ENCODE data around the gene HEPACAM. TPM values are rescaled to one million over a fixed set of nuclear protein-coding genes. Genes with fewer than 3 reads are reported as not detected.

The HEPACAM gene
- total RNA-seq, 1 donor from 2014 or later = 0.14 TPM

DNA sequence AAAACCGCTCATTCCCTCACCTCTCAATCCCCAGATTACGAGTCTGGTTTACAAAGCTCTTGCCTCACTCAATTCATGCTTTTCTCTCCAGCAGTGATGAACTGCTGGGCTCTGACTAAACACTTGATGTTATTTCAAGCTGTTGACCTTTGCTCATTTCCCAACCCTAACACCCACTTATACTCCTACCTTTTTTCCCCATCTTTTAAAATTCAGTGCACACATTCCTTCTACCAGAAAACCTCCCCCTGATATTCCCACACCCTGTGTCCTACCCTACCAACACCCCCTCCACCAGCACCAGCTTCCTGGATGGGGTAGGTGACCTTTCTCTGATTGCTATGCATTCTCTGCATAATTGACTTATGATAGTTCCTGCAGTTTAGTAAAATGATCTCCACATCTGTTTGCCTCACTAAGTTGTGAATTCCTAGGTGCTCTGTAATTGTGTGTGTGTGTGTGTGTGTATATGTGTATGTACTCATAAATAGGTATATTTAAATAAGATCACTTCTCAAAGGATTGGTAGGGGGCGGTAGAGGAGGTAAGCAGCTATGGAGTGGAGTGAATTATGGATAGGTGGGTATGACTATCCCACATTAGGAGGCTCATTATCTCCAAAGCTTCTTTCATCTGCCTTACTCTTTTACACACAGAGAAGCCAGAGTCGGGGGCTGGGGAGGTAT is 842 bp downstream of the HEPACAM start:
- H3K27me3 ChIP-seq = no peaks in the 10 kb centered on the region
- H3K4me1 ChIP-seq = no peaks in the 10 kb centered on the region
- H3K9me3 ChIP-seq = no peaks in the 10 kb centered on the region
- H3K4me3 ChIP-seq = no peak overlapping the region
- intact Hi-C loops (cut with DNase I) = no loop called here
- TF ChIP-seq, protein P1, sequence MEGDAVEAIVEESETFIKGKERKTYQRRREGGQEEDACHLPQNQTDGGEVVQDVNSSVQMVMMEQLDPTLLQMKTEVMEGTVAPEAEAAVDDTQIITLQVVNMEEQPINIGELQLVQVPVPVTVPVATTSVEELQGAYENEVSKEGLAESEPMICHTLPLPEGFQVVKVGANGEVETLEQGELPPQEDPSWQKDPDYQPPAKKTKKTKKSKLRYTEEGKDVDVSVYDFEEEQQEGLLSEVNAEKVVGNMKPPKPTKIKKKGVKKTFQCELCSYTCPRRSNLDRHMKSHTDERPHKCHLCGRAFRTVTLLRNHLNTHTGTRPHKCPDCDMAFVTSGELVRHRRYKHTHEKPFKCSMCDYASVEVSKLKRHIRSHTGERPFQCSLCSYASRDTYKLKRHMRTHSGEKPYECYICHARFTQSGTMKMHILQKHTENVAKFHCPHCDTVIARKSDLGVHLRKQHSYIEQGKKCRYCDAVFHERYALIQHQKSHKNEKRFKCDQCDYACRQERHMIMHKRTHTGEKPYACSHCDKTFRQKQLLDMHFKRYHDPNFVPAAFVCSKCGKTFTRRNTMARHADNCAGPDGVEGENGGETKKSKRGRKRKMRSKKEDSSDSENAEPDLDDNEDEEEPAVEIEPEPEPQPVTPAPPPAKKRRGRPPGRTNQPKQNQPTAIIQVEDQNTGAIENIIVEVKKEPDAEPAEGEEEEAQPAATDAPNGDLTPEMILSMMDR (IDR thresholded peaks at IDR 0.05) = no peak
- DNase-seq (no peak), ATAC-seq (no peak)
- no peak overlapping the region for H3K27ac ChIP-seq
- H3K36me3 ChIP-seq = no peaks in the 10 kb centered on the region

DNA sequence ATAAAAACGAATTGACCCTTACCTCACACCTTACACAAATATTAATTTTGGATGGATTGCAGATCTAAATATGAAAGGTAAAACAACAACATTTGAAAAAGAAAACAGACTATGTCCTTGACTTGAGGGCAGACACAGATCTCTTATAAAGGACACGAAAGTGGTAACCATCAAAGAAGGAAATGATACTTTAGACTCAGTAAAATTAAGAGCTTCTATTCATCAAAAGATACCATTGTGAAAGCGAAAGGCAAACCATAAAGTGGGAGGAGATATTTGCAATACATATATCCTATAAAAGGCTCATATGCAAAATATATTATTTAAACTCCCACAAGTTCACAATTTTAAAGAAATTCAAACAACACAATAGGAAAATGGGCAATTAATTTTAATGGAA is 5.0 kb downstream of the HEPACAM start:
- Histone ChIP-seq H3K9me3 (no peaks in the 10 kb centered on the region), H3K27ac (no peak overlapping the region), H3K4me1 (no peaks in the 10 kb centered on the region), H3K36me3 (no peaks in the 10 kb centered on the region), H3K4me3 (no peak overlapping the region), H3K27me3 (no peaks in the 10 kb centered on the region)
- DNase-seq = no peak
- no peak for ATAC-seq
- TF ChIP-seq, protein P1 (IDR thresholded peaks at IDR 0.05) = no peak
- intact Hi-C loops (cut with DNase I) = no loop called here

DNA sequence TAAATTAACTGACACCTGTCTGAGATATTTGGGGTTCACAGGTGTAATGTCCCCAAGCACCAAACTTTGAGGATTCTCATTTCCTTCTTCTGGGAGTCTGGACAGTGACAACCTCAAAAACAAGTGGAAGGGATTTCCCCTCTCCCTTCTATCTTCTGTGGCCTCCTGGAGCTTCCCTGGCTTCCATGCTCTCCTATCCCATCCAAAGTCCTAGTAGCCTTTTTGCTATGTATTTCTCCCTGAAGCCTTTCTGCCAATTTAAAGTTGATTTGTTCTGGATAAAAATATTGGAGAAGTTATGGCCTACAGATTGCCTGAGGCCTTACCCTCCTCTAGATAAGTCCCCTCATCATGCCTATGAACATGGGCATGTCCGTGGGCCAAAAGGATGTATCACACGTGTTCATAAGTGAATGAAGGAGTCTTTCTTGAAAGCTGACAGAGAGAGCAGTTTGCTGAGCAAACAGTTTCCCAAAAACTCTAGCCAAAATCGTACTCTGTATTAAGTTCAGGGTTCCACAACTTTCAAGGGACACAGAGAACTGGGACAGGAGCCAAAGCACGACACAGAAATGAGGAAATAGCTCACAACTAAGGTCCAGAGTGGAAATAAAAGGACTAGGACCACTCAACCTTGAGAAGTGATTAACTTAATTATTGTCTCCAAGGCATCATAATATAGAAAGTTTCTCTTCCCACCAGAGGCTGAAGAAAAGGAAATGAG is 6.7 kb downstream of the HEPACAM start:
- TF ChIP-seq, protein P1 (IDR thresholded peaks at IDR 0.05) = no peak
- Histone ChIP-seq H3K4me3 (no peak overlapping the region), H3K27me3 (no peaks in the 10 kb centered on the region), H3K9me3 (no peaks in the 10 kb centered on the region), H3K36me3 (no peaks in the 10 kb centered on the region), H3K4me1 (no peaks in the 10 kb centered on the region), H3K27ac (no peak overlapping the region)
- intact Hi-C loops (cut with DNase I) = no loop called here
- DNase-seq (no peak), ATAC-seq (no peak)

DNA sequence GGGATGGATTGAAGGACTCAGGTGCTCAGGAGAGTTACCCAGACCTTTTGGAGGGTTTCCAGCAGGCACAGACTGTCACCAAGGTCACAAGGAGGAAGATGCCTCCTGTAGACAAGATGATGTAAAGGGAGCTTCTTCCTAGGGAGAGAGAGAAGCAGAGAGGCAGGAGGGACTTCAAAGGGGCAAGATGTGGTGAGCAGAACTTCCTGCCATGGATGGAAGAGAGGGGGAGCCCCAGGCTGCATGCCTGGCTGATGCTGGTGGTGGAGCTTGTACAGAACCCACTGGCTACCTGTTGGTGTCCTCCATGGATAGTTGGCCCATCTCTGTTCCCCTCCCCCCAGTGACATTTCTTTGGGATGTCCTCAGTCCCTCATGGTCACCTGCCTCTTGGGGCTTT is 12.6 kb downstream of the HEPACAM start:
- DNase-seq (no peak), ATAC-seq (no peak)
- no peaks in the 10 kb centered on the region for H3K9me3 ChIP-seq
- TF ChIP-seq, protein P1 (IDR thresholded peaks at IDR 0.05) = no peak
- no peaks in the 10 kb centered on the region for H3K27me3 ChIP-seq
- intact Hi-C loops (cut with DNase I) = no loop called here
- H3K4me3 ChIP-seq = no peak overlapping the region
- H3K36me3 ChIP-seq = no peaks in the 10 kb centered on the region
- H3K4me1 ChIP-seq = no peaks in the 10 kb centered on the region
- no peak overlapping the region for H3K27ac ChIP-seq

DNA sequence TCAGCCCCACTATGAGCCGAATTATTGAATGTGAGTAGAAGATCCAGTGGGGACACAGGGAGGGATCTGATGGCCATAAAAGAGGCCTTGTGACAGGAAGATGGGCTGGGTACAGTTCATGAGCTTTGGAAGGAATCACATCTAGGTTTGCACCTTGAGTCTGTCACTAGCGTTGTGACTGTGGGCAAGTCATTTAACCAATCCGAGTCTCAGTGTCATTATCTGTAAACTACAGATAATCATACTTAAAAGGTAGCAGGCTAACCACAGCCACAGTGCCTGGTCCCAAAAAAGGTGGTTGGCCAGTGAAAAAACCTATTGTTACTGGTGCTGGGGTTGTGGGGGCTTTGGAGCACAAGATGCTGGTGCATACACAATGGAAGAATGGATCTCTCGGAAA is 13.0 kb downstream of the HEPACAM start:
- Histone ChIP-seq H3K27ac (no peak overlapping the region), H3K27me3 (no peaks in the 10 kb centered on the region), H3K4me1 (no peaks in the 10 kb centered on the region), H3K9me3 (no peaks in the 10 kb centered on the region), H3K36me3 (no peaks in the 10 kb centered on the region), H3K4me3 (no peak overlapping the region)
- DNase-seq = no peak
- TF ChIP-seq, protein P1 (IDR thresholded peaks at IDR 0.05) = no peak
- no peak for ATAC-seq
- intact Hi-C loops (cut with DNase I) = no loop called here
